Mammary epithelial cell (primary cell): Measurements from ENCODE around the gene TTLL11.

Source experiments
- CTCF ChIP-seq, 2 donors: IDR thresholded peaks in 1 of 2; conservative IDR thresholded peaks in 1 of 2; 2 replicates each; pipeline ENCODE4 v1.5.1; 2011 to 2012; ENCODE audit warnings: inconsistent platforms in 2 of 2, low read length in 2 of 2, mild to moderate bottlenecking in 2 of 2, control low read depth in 1 of 2, low read depth in 1 of 2; ENCODE audit not compliant: insufficient read depth in 1 of 2; ENCODE audit errors: extremely low read depth in 1 of 2
- EZH2 ChIP-seq: IDR thresholded peaks from 2 replicates; pipeline ENCODE4 v1.6.1; 2012; ENCODE audit warnings: low read length, inconsistent platforms, borderline replicate concordance

GRCh38 chr9:122121931-122122330, 28.8 kb upstream of the TTLL11 start:
- TF ChIP-seq CTCF (conservative IDR thresholded peaks at IDR 0.05 in 1 of 2, IDR thresholded peaks at IDR 0.05 in 1 of 2; ENCODE audit: extremely low read depth in 1 of 2, insufficient read depth in 1 of 2, low read depth in 1 of 2, low read length in 2 of 2) = no peak
- TF ChIP-seq EZH2 = no peak
